HUDEP-2 (cell line): ENCODE data around the gene WRAP53.

Source experiments
- DNase-seq, 76 experiments: peaks; one replicate each; lab custom pipeline; 2025; ENCODE audit not compliant: unreplicated experiment in 76 of 76; lab: John Stamatoyannopoulos, UW

The WRAP53 gene

GRCh38 chr17:7739746-7740145 lies 51.5 kb downstream of the WRAP53 start:
- DNase-seq = no peak

DNA sequence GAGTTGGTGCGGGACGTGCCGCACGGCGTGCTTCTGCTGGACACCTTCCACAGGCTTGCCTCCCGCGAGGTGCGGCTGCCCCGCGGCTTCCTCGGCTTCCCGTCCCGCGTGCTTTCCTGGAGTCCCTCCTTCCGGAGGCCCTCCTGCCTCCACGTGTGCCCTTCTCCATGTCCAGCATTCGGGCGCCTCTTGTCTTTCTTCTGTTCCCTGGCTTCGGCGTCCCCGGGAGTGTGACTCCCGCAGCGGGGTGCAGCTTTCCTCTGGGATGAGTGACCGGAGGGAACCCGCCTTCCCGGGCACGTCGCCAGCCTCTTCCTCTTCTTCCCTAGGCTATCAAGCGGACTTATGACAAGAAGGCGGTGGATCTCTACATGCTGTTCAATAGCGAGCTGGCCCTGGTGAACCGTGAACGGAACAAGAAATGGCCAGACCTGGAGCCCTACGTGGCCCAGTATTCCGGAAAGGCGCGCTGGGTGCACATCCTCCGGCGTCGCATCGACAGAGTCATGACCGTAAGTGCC lies 52.3 kb downstream of the WRAP53 start:
- DNase-seq = no peak

- no peak for DNase-seq
Measured at GRCh38 chr17:7742729-7743128, 54.5 kb downstream of the WRAP53 start.

DNA sequence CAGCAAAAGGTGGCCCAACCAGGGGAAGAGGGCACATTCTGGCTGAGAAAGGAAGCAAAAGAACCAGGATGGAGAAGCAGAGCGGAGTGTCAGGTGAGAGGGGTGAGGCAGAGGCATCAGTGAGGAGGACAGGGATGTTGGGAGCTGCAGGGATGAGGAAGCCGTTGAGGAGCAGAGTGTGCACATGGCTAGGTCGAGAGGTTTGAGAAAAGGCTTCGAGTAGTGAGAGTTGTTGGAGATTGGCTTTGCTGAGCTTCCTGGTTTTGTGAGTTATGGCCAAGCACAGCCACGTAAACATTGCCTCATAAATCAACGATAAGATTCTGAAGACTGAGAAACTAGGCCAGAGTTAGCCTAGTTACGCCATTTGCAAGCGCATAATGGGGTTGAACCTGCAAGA lies 56.1 kb downstream of the WRAP53 start:
- no peak for DNase-seq

- peak in 6 of 76 experiments; percentile 7 to 25 (median 16) for DNase-seq
Measured at GRCh38 chr17:7745748-7746470, 57.6 kb downstream of the WRAP53 start.

- DNase-seq = no peak
Measured at GRCh38 chr17:7747635-7748071, 59.4 kb downstream of the WRAP53 start.

GRCh38 chr17:7748076-7748775 lies 59.9 kb downstream of the WRAP53 start:
- no peak for DNase-seq

DNA sequence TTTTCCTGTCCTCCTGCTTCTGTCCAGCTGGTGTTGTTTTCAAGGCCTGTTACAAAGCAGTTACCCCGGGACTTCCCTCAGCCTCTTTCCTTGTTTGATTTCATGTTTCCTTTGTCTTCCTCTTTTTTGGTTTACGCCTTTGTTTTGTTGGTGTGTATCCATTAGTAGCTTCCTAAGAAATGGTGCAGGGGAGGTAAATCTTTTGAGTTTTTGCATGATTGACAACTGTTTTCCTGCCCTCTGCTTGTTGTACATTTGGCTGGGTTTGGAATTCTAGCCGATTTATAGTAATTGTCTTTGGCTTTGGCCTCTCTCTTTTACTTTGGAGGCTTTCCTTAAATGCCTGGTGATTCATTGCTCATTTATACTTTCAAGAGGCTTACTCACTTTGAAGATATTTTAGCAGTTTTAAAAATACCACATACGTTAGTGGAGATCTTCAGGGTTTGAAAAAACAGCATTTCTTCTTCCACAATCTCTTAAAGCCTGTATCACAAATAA lies 62.1 kb downstream of the WRAP53 start:
- no peak for DNase-seq
